ENCODE results near the gene NUCKS1.

Gene NUCKS1

GRCh38 chr1:205667909-205668643 lies 81.9 kb downstream of the NUCKS1 start:
- DNase-seq = no peak

DNA sequence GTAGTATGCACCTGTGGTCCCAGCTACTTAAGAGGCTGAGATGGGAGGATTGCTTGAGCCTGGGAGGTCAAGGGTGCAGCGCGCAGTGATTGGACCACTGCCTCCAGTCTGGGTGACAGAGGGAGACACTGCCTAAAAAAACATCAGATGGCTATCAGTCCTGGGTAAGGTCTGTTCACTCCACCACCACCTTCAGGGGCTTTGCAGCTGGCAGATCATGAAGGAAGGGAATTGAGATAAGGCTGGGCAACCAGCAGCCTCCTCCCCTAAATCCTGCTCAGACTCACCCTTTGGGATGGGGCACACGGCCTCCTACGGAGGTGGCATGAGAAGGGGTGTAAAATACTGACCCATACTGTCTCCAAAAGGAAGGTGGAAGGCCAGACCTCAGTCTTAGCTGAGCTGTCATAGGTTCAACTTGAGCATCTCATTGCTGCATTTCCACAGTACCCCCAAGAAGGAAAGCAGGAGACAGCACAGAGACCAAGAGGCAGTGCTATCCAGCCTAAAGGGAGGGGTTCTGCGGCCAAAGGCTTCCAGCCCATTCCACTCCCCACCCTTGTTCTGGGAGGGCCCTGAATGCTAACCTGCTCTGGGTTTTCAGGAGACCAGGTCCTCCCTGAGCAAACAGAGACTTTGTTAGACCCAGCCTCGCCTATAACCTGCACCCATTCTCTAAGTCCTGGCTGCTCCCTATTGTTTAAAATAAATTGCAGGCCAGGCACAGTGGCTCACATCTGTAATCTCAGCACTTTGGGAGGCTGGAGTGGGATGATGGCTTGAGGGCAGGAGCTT lies 83.4 kb downstream of the NUCKS1 start:
- no peak for DNase-seq

DNA sequence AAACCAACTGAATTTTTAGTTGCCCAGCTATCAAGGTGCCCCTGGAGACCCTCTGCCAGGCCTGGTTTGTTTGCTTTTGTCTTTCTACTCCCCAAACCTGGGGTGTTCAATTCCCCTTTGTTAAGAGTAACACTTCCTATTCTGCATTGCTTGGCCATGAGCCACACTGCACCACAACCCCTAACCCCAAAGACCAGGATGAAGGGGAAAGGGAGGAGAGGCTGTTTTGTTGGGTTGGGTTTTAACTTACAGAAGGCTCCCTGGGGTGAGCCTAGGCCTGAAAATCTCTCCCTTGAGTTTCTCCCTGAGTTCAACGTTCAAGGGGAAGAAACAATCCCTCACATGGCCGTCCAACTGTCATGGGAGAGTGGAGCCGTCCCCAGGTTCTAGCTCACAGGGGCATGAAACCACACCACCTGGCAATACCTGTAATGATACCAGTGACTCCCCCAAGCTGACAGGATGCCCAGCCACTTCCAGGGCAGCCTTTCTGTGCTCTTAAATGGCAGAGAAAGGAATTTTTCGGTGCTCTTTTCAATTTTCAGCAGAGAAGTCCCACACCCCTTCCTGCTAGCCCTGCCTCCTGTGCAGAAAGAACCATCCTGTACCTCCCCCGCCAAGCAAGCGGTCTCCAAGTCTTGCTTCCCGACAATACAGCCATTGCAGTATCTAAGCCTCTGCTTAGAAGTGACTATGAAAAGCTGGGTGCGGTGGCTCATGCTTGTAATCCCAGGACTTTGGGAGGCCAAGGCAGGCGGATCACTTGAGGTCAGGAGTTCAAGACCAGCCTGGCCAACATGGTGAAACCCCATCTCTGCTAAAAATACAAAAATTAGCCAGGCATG lies 84.6 kb downstream of the NUCKS1 start:
- DNase-seq = no peak

DNA sequence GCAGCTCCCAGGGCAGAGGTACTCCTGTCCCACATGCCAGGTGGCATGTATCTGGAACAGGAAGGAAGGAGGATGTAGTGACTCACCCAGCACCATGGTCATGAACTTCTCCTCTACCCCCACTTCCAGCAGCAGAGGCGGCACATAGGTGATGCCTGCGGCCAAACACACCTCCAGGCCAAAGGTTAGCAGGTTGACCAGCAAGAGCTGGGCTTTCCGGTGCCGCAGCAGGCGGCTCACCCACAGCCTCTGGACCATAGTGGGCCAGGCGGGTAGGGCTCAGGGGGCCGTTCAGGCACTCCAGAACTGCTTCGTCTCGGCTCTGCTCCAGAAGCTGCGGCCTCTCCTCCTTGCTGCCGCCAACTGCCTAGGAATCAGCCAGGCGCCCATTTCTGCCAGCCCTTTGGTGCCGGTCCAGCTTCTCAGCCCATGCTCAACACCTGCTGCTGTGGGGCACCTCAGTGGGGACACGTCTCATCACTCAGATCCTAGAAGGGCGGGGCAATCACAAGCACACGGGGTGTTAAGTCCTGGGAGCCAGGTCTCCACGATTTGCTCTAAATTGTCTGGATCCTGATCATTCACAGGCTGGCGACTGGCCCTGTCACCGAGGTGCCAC lies 85.5 kb downstream of the NUCKS1 start:
- DNase-seq = no peak

DNA sequence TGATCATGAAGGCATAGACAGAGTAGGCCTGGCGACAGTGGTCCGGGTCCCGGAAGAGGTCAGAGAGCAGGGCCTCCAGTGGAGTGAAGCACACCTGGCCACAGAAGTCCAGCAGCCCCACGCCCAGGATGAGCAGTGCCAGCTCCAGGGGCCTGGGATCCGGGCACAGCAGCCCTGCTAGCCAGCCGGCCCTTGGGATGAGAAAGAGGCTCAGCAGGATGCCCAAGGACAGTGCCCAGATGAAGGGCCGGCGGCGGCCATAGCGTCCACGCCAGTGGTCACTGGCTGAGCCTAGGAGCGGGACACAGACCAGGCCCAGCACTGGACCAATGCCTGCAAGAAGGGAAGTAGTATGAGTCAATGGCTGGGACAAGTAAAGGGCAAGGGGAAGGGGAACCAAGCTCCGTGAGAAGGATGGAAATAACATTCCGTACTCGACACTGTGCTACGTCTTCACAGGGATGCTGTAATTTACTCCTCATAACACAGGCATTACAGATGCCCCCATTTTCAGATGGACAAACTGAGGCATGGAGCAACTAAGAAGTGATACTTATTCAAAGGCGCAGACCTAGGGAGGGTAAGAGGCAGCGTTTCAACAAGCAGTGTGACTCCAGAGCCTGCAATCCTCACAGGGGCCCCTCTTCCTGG lies 86.6 kb downstream of the NUCKS1 start:
- DNase-seq = no peak
